Breast epithelium (tissue), 3 donors: ENCODE measurements around the gene PRR20G.

Experiments used
- POLR2AphosphoS5 ChIP-seq, 3 donors: sonication (generic); formaldehyde crosslinking; IDR thresholded peaks; one replicate each; pipeline ENCODE4 v1.6.1; 2017; ENCODE audit warnings: antibody characterized with exemption in 3 of 3
- TF ChIP-seq, protein P1 (sequence below), 3 donors: fragments of 450-650 bp; IDR thresholded peaks; one replicate each; pipeline ENCODE4 v1.5.1; 2016 to 2017; ENCODE audit warnings: antibody characterized with exemption in 3 of 3, mild to moderate bottlenecking in 3 of 3, moderate library complexity in 3 of 3

DNA sequence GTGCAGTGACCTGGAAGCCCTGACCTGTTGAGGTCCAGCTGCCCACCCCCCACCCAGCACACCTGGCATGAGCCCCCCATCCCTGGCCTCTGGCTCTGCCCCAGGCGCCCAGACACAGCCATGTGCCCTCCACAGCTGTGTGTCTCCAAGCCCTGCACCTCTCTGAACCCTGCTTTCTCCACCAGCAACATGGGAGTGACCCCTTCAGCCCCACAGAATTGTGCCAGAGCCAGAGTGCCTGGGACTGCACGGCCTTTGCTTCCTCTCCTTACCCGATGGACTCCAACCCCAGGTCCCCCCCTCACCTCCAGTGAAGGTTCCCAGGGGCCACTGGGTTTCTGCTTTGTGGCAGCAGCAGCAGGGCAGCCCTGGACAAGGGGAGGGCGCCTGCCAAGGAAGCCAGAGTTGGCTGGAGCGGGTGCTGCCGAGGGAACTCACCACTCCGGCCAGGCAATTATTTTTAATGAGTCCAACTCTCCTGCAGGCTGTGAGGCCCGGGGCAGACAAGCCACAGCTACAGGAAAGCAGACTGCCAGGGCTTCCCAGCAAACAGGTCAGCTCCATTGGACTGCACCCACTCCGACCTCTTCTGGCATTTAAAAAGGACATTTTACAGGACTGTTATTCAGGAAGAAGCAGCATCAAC is 24.1 kb downstream of the PRR20G start:
- TF ChIP-seq, protein P1, sequence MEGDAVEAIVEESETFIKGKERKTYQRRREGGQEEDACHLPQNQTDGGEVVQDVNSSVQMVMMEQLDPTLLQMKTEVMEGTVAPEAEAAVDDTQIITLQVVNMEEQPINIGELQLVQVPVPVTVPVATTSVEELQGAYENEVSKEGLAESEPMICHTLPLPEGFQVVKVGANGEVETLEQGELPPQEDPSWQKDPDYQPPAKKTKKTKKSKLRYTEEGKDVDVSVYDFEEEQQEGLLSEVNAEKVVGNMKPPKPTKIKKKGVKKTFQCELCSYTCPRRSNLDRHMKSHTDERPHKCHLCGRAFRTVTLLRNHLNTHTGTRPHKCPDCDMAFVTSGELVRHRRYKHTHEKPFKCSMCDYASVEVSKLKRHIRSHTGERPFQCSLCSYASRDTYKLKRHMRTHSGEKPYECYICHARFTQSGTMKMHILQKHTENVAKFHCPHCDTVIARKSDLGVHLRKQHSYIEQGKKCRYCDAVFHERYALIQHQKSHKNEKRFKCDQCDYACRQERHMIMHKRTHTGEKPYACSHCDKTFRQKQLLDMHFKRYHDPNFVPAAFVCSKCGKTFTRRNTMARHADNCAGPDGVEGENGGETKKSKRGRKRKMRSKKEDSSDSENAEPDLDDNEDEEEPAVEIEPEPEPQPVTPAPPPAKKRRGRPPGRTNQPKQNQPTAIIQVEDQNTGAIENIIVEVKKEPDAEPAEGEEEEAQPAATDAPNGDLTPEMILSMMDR (IDR thresholded peaks at IDR 0.05) = no peak
- no peak for TF ChIP-seq POLR2AphosphoS5 (IDR thresholded peaks at IDR 0.05)
